DOHH2 (cell line): ENCODE data around the gene RPH3AL.

Source experiments
- EZH2phosphoT487 ChIP-seq: fragments of 200-600 bp; sonication (generic); IDR thresholded peaks from 2 replicates; pipeline ENCODE4 v1.6.1; 2017; ENCODE audit warnings: borderline replicate concordance, mild to moderate bottlenecking, antibody characterized with exemption, low read length, moderate library complexity, mixed read lengths
- TF ChIP-seq, protein P1 (sequence below): fragments of 200-600 bp; sonication (generic); IDR thresholded peaks from one replicate; pipeline ENCODE4 v1.5.1; 2014; ENCODE audit warnings: antibody characterized with exemption, mild to moderate bottlenecking, low read depth, low read length; ENCODE audit not compliant: poor library complexity, severe bottlenecking

DNA sequence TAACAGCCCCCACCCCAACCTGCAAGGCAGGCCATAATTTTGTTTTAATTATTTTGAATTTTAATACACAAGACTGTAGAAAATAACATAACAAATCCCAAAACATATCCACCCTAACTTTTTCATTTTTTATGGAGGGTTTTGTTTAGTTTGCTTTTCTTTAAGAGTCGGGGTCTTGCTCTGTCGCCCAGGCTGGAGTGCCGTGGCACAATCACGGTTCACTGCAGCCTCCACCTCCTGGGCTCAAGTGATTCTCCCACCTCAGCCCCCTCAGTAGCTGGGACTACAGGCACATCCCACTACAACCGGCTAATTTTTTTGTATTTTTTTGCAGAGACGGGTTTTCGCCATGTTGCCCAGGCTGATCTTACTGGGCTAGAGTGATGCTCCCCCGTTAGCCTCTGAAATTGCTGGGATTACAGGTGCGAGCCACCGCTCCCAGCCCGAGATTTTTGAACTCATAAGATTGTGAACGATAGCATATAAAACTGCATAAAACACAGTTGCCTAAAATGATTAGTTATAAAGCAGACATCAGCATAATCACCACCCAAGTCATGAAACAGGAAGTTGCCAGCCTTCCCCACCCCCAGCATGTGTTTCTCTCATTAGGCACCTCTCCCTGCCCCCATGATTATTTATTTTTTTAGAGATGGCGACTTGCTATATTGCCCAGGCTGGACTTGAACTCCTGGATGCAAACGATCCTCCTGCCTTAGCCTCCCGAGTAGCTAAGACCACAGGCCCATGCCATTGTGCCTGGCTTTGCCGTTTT is 157.6 kb downstream of the RPH3AL start:
- TF ChIP-seq, protein P1, sequence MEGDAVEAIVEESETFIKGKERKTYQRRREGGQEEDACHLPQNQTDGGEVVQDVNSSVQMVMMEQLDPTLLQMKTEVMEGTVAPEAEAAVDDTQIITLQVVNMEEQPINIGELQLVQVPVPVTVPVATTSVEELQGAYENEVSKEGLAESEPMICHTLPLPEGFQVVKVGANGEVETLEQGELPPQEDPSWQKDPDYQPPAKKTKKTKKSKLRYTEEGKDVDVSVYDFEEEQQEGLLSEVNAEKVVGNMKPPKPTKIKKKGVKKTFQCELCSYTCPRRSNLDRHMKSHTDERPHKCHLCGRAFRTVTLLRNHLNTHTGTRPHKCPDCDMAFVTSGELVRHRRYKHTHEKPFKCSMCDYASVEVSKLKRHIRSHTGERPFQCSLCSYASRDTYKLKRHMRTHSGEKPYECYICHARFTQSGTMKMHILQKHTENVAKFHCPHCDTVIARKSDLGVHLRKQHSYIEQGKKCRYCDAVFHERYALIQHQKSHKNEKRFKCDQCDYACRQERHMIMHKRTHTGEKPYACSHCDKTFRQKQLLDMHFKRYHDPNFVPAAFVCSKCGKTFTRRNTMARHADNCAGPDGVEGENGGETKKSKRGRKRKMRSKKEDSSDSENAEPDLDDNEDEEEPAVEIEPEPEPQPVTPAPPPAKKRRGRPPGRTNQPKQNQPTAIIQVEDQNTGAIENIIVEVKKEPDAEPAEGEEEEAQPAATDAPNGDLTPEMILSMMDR: no peak
- no peak for TF ChIP-seq EZH2phosphoT487
